ENCODE measurements around the gene EMC7.

- TF ChIP-seq CTCF (optimal IDR thresholded peaks at IDR 0.05 in 1 of 3, IDR thresholded peaks at IDR 0.05 in 1 of 3, conservative IDR thresholded peaks at IDR 0.05 in 1 of 3; ENCODE audit: extremely low read depth in 1 of 3, insufficient read depth in 2 of 3, low read length in 3 of 3) (no peak), EZH2 (IDR thresholded peaks at IDR 0.05; ENCODE audit: low read length) (no peak)
Observed at GRCh38 chr15:34038871-34039789, 62.5 kb downstream of the EMC7 start, which contains the start of gene AVEN.
